Measurements from ENCODE around the gene SMC5.

DNA sequence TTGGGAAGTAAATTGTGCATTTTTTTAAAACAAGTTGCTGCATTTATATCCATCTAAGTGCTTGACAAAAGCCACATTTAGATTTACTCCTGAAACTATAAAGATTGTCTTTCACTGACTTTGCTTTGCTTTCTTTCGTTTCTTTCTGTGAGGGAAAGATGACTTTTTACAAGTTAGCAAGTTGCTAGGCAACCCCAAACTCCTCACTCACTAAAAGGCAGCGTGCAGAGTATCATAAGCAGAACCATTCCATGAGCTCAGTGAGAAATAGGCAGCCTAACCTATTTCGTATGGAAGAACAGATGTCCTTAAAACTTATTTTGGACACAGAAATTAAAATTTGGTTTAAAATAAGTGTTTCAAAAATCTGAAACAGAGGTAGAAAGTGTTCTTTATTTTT lies 126.6 kb downstream of the SMC5 start:
- TF ChIP-seq ZNF274 (IDR thresholded peaks at IDR 0.05; ENCODE audit: borderline replicate concordance, extremely low read depth, low read length) (no peak), POLR2A (IDR thresholded peaks at IDR 0.05; ENCODE audit: control extremely low read depth in 1 of 2, low read depth in 2 of 2, low read length in 2 of 2) (no peak), POLR2AphosphoS5 (IDR thresholded peaks at IDR 0.05; ENCODE audit: low read depth, low read length) (no peak), JUND (IDR thresholded peaks at IDR 0.05; ENCODE audit: low read length) (no peak), CHD2 (IDR thresholded peaks at IDR 0.05; ENCODE audit: low read length) (no peak)
- TF ChIP-seq, protein P1, sequence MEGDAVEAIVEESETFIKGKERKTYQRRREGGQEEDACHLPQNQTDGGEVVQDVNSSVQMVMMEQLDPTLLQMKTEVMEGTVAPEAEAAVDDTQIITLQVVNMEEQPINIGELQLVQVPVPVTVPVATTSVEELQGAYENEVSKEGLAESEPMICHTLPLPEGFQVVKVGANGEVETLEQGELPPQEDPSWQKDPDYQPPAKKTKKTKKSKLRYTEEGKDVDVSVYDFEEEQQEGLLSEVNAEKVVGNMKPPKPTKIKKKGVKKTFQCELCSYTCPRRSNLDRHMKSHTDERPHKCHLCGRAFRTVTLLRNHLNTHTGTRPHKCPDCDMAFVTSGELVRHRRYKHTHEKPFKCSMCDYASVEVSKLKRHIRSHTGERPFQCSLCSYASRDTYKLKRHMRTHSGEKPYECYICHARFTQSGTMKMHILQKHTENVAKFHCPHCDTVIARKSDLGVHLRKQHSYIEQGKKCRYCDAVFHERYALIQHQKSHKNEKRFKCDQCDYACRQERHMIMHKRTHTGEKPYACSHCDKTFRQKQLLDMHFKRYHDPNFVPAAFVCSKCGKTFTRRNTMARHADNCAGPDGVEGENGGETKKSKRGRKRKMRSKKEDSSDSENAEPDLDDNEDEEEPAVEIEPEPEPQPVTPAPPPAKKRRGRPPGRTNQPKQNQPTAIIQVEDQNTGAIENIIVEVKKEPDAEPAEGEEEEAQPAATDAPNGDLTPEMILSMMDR (IDR thresholded peaks at IDR 0.05; ENCODE audit: control extremely low read depth in 1 of 3, insufficient read depth in 1 of 3, low read depth in 1 of 3, low read length in 3 of 3) = no peak
- TF ChIP-seq, protein P2, sequence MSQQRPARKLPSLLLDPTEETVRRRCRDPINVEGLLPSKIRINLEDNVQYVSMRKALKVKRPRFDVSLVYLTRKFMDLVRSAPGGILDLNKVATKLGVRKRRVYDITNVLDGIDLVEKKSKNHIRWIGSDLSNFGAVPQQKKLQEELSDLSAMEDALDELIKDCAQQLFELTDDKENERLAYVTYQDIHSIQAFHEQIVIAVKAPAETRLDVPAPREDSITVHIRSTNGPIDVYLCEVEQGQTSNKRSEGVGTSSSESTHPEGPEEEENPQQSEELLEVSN (IDR thresholded peaks at IDR 0.05) = no peak
- TF ChIP-seq, protein P3, sequence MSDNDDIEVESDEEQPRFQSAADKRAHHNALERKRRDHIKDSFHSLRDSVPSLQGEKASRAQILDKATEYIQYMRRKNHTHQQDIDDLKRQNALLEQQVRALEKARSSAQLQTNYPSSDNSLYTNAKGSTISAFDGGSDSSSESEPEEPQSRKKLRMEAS (IDR thresholded peaks at IDR 0.05) = no peak
